Activated CD8-positive, alpha-beta T cell treated with anti-CD3 and anti-CD28 coated beads, Interleukin-2, amount 10 ng/mL, durations not matched to agents 7 days and 5 days (primary cell): ENCODE measurements around the gene WWP2. TPM values are rescaled to one million over a fixed set of nuclear protein-coding genes. Genes with fewer than 3 reads are reported as not detected.
"Not testable (repeated sequence)": the region's sequence is repeated elsewhere in the genome, so short reads cannot be mapped to it uniquely, and the experiment has no call there.

Experiments used
- ATAC-seq: fragments of 150-1000 bp; cut with Tn5 transposase; one replicate; pipeline ENCODE4 v1.10.0; 2021; ENCODE audit warnings: moderate library complexity
- CTCF ChIA-PET: fragments of 350-600 bp; sonication (Branson Sonifier 250); formaldehyde crosslinking; loops from one replicate; lab custom pipeline; 2021; ENCODE audit warnings: antibody characterized with exemption; lab: Charles Lee
- POLR2A ChIA-PET: fragments of 350-600 bp; sonication (Branson Sonifier 250); formaldehyde crosslinking; loops from one replicate; lab custom pipeline; 2021; ENCODE audit warnings: antibody characterized with exemption; lab: Charles Lee
- DNase-seq: peaks from one replicate; pipeline ENCODE4 v3.0.0-alpha.2; 2020
- H3K27ac Mint-ChIP-seq: one replicate; pipeline ENCODE4 v1.8.0; 2021; ENCODE audit warnings: mild to moderate bottlenecking, mixed read lengths
- H3K27me3 Mint-ChIP-seq: one replicate; pipeline ENCODE4 v1.8.0; 2021; ENCODE audit warnings: low read depth, mixed read lengths
- H3K36me3 Mint-ChIP-seq: one replicate; pipeline ENCODE4 v1.8.0; 2021; ENCODE audit warnings: low read depth, mixed read lengths
- H3K4me1 Mint-ChIP-seq: one replicate; pipeline ENCODE4 v1.8.0; 2021; ENCODE audit warnings: low read depth, mixed read lengths
- H3K4me3 Mint-ChIP-seq: one replicate; pipeline ENCODE4 v1.8.0; 2021; ENCODE audit warnings: mild to moderate bottlenecking, mixed read lengths
- H3K9me3 Mint-ChIP-seq: one replicate; pipeline ENCODE4 v1.8.0; 2022; ENCODE audit warnings: mixed read lengths; ENCODE audit not compliant: insufficient read depth
- total RNA-seq, 2 experiments: library from RNA; stranded (reverse); gene quantifications; one replicate each; pipeline ENCODE4 v1.2.3, GENCODE V29; 2021

WWP2 gene
- total RNA-seq, 2 experiments from 2014 or later, result 60.1 to 64.5 TPM

DNA sequence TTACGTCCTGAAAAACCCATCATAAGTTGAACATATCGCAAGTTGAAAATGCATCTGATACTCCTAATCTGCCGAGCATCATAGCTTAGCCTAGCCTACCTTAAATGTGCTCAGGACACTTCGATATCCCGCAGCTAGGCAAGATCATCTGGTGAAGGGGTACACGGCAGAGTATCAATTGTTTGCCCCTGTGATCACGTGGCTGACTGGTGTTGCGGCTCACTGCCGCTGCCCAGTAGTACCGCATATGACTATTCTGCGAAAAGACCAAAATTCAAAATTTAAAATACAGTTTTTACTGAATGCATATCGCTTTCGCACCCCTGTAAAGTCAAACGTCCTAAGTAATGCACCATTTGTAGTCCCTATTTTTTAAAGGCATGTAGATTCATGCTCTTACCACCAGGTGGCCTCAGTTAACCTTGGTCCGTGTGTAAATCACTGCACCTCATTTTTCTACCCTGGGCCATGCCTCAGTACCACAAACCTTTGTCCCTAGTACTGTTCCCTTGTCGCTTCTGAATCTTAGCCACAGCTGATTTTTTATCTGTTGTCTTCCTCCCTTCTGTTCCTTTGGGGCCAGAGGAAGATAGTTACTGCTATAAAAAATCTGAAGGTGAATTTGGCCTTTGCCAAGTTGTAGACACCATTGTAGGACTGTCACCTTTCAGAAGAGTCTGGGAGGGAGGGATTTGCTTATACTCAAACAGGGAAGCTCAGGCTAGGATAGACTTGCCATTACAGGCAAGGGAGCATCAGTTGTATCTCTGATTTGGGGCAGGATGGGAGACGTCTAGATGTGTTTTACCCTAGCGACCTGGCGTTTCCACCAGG lies 34.4 kb downstream of the WWP2 start:
- ChIA-PET POLR2A (no interaction called here), CTCF (interaction anchor here (0.6 to 4.1 kb wide), 11 partner anchors 8 to 866 kb away, joined by 3 to 23 read pairs (median 4); partner anchors contain the start of gene WWP2)
- peak; percentile 44 for DNase-seq
- no peaks in the 10 kb centered on the region for H3K4me1 Mint-ChIP-seq
- H3K9me3 Mint-ChIP-seq, result no peaks in the 10 kb centered on the region
- H3K36me3 Mint-ChIP-seq, result peaks cover 16% of the 10 kb centered on the region
- no peak overlapping the region for H3K4me3 Mint-ChIP-seq
- ATAC-seq, result peak; percentile 55
- no peak overlapping the region for H3K27ac Mint-ChIP-seq
- no peaks in the 10 kb centered on the region for H3K27me3 Mint-ChIP-seq

DNA sequence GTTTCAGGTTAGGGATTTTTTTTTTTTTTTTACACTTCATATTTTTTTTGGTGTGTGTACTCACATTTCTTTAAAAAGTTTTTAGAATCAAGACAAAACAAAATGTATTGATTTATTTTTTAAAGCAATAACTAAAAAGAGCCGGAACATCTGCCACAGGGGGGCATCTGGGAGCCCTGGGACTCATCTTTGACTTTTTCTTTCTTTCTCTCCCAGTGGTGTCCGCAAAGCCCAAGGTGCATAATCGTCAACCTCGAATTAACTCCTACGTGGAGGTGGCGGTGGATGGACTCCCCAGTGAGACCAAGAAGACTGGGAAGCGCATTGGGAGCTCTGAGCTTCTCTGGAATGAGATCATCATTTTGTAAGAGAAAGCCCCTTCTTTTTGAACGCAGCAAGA lies 36.3 kb downstream of the WWP2 start:
- DNase-seq (no peak), ATAC-seq (no peak)
- Mint-ChIP-seq H3K4me3 (no peak overlapping the region), H3K4me1 (no peaks in the 10 kb centered on the region), H3K36me3 (peaks cover 17% of the 10 kb centered on the region), H3K27ac (no peak overlapping the region), H3K9me3 (no peaks in the 10 kb centered on the region), H3K27me3 (no peaks in the 10 kb centered on the region)
- POLR2A ChIA-PET, result no interaction called here
- CTCF ChIA-PET, result interaction anchor here (0.8 kb wide), 1 partner anchor 8 kb away, joined by 3 read pairs; no protein-coding TSS in a partner anchor

GRCh38 chr16:69799611-69800031 lies 37.5 kb downstream of the WWP2 start:
- POLR2A ChIA-PET, result no interaction called here
- Mint-ChIP-seq H3K27ac (no peak overlapping the region), H3K9me3 (no peaks in the 10 kb centered on the region), H3K4me3 (no peak overlapping the region), H3K36me3 (peaks cover 16% of the 10 kb centered on the region), H3K4me1 (no peaks in the 10 kb centered on the region), H3K27me3 (no peaks in the 10 kb centered on the region)
- DNase-seq, result no peak
- ATAC-seq, result no peak
- CTCF ChIA-PET, result no interaction called here

DNA sequence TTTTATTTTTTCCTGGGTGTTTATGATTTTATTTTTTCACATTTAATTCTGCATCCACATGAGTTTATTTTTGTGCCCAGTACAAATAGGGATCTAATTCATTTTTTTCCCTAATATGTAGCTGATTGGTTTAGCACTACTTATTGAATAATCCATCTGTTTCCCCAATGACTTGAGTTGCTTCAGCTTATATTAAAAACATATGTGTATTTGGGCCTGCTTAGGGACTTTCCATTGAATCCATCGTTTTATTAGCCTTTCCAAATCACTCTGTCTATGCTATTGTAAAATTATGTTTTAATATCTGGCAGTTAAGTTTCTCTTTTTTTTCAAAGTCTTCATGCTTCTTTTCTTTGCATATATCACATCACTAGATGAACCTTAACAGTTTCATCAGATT lies 42.2 kb downstream of the WWP2 start:
- ChIA-PET POLR2A (no interaction called here), CTCF (no interaction called here)
- Mint-ChIP-seq H3K9me3 (no peaks in the 10 kb centered on the region), H3K4me3 (no peak overlapping the region), H3K27me3 (no peaks in the 10 kb centered on the region), H3K36me3 (peaks cover 19% of the 10 kb centered on the region), H3K27ac (no peak overlapping the region), H3K4me1 (no peaks in the 10 kb centered on the region)
- ATAC-seq, result no peak
- no peak for DNase-seq

- H3K4me3 Mint-ChIP-seq, H3K4me1 Mint-ChIP-seq, H3K9me3 Mint-ChIP-seq, H3K27ac Mint-ChIP-seq, H3K27me3 Mint-ChIP-seq, ATAC-seq, POLR2A ChIA-PET, DNase-seq: not testable (repeated sequence)
- H3K36me3 Mint-ChIP-seq, result peaks cover 16% of the 10 kb centered on the region
- CTCF ChIA-PET, result interaction anchor here (1.3 to 1.7 kb wide), 3 partner anchors 10 to 124 kb away, joined by 4 to 6 read pairs (median 4); no protein-coding TSS in a partner anchor
Observed at GRCh38 chr16:69806776-69807175, 44.6 kb downstream of the WWP2 start.

DNA sequence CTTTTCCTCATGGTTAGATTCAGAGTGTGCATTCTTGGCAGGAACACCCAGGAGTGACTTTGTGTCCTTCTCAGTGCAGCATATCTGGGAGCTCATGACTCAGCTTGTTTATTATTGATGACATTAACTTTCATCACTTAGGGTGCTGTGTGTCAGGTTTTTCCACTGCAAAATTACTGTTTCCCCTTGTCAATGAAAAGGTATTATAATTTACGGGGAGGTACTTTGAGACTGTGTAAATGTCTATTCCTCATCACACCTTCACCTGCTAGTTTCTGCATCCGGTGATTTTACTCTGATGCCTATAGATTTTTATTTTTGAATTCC lies 50.5 kb downstream of the WWP2 start:
- ChIA-PET POLR2A (no interaction called here), CTCF (no interaction called here)
- Mint-ChIP-seq H3K4me3 (no peak overlapping the region), H3K27ac (no peak overlapping the region), H3K36me3 (peaks cover 31% of the 10 kb centered on the region), H3K4me1 (no peaks in the 10 kb centered on the region), H3K27me3 (no peaks in the 10 kb centered on the region), H3K9me3 (no peaks in the 10 kb centered on the region)
- ATAC-seq (no peak), DNase-seq (no peak)

- no peak overlapping the region for H3K4me3 Mint-ChIP-seq
- ChIA-PET POLR2A (no interaction called here), CTCF (no interaction called here)
- H3K9me3 Mint-ChIP-seq, result no peaks in the 10 kb centered on the region
- H3K36me3 Mint-ChIP-seq, result peaks cover 35% of the 10 kb centered on the region
- no peak overlapping the region for H3K27ac Mint-ChIP-seq
- no peaks in the 10 kb centered on the region for H3K27me3 Mint-ChIP-seq
- ATAC-seq, result no peak
- no peak for DNase-seq
- H3K4me1 Mint-ChIP-seq, result no peaks in the 10 kb centered on the region
Observed at GRCh38 chr16:69814078-69814477, 51.9 kb downstream of the WWP2 start.

DNA sequence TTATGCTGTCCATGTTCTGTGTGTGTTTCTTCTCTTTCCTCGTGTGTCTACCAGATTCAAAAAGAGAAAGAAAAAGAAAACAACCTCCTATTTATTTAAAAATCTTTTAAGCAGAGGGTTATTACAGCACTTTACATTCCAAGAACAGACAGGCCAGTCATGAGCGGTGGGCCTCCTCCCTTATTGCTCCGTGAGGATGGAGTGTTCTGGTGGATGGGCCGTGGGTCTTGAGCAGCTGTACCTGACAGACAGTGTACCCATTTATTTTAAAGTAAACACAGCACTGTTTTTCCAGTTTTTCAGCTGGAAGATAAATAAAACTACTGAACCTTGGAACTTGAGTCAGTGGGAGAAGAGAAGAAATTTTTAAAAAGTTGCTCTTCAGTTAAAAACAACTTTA lies 52.4 kb downstream of the WWP2 start:
- no peak for ATAC-seq
- Mint-ChIP-seq H3K27ac (no peak overlapping the region), H3K4me3 (no peak overlapping the region), H3K4me1 (no peaks in the 10 kb centered on the region), H3K9me3 (no peaks in the 10 kb centered on the region), H3K27me3 (no peaks in the 10 kb centered on the region), H3K36me3 (peaks cover 36% of the 10 kb centered on the region)
- POLR2A ChIA-PET, result no interaction called here
- DNase-seq, result no peak
- CTCF ChIA-PET, result no interaction called here

DNA sequence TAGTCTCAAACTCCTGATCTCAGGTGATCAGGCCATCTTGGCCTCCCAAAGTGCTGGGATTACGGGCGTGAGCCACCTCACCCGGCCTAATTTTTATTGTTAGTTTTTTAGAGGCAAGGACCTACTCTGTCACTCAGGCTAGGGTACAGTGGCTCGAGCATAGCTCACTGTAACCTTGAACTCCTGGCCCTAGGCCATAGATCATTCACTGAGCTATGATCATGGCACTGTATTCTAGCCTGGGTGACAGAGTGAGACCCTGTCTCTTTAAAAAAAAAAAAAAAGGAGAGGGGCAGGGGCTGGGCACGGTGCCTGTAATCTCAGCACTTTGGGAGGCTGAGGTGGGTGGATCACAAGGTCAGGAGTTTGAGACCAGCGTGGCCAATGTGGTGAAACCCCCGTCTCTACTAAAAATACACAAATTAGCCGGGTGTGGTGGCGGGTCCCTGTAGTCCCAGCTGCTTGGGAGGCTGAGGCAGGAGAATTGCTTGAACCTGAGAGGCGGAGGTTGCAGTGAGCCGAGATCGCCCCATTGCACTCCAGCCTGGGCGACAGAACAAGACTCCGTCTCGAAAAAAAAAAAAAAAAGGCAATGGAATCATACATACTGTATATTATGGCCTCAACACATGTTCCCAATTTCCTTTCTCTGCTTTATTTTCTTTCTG lies 53.2 kb downstream of the WWP2 start:
- H3K27me3 Mint-ChIP-seq, CTCF ChIA-PET, H3K4me1 Mint-ChIP-seq, H3K4me3 Mint-ChIP-seq, H3K9me3 Mint-ChIP-seq, ATAC-seq, DNase-seq, POLR2A ChIA-PET, H3K27ac Mint-ChIP-seq: not testable (repeated sequence)
- peaks cover 33% of the 10 kb centered on the region for H3K36me3 Mint-ChIP-seq

GRCh38 chr16:69816996-69817395 lies 54.9 kb downstream of the WWP2 start:
- ATAC-seq (no peak), DNase-seq (no peak)
- POLR2A ChIA-PET, result interaction anchor here (0.7 kb wide), 1 partner anchor 34 kb away, joined by 6 read pairs; no protein-coding TSS in a partner anchor
- CTCF ChIA-PET, result no interaction called here
- Mint-ChIP-seq H3K9me3 (no peaks in the 10 kb centered on the region), H3K4me3 (no peak overlapping the region), H3K27me3 (no peaks in the 10 kb centered on the region), H3K27ac (no peak overlapping the region), H3K4me1 (no peaks in the 10 kb centered on the region), H3K36me3 (peaks cover 28% of the 10 kb centered on the region)

DNA sequence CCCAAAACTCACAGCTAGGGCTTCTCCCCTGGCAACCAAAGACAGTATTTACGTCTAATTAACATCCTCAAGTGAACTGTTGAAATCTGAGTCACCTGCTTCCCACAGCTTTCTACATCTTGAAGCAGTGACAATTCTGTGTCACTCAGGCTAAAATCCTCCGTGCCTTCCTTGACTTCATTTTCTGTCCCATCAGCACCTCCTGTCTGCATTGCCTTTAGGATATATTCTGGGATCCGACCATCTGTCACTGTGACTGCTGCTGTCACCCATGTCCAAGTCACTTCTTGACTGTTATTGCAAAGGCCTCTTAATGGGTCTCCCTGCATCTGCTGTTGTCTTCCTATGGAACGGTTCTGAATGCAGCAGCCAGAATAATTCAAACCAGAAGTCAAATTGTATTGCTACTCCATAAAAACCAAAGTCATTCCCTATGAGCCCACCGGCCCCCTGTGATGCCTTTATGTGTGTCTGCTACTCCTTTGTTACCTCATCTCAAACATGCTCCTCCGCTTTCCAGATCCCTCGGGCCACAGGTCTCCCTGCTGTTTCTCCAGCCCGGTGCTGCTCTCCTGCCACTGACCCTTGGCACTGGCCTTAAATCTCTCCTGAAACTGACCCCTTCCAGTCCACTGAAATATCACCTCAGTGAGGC lies 56.9 kb downstream of the WWP2 start:
- no peak overlapping the region for H3K27ac Mint-ChIP-seq
- no peaks in the 10 kb centered on the region for H3K27me3 Mint-ChIP-seq
- H3K9me3 Mint-ChIP-seq, result no peaks in the 10 kb centered on the region
- ChIA-PET POLR2A (no interaction called here), CTCF (no interaction called here)
- H3K4me3 Mint-ChIP-seq, result no peak overlapping the region
- H3K4me1 Mint-ChIP-seq, result peaks cover 2% of the 10 kb centered on the region
- no peak for DNase-seq
- H3K36me3 Mint-ChIP-seq, result peaks cover 26% of the 10 kb centered on the region
- ATAC-seq, result no peak
